Panc1 (cell line): ENCODE data around the gene ADAMTSL3.

Experiments
- CTCF ChIP-seq: fragments of 450-650 bp; IDR thresholded peaks from 2 replicates; pipeline ENCODE4 v1.5.1; 2017; ENCODE audit warnings: mild to moderate bottlenecking
- SIN3A ChIP-seq: IDR thresholded peaks from 2 replicates; pipeline ENCODE4 v1.6.1; 2012; ENCODE audit warnings: low read depth, mild to moderate bottlenecking, low read length, moderate library complexity, borderline replicate concordance; ENCODE audit not compliant: insufficient read depth
- TCF7L2 ChIP-seq: IDR thresholded peaks from 2 replicates; pipeline ENCODE4 v1.6.1; 2011; ENCODE audit warnings: mild to moderate bottlenecking, low read depth, low read length, inconsistent platforms

- no peak for TF ChIP-seq CTCF
- TF ChIP-seq SIN3A = no peak
- TF ChIP-seq TCF7L2 = no peak
Observed at GRCh38 chr15:83688201-83688600, 34.3 kb downstream of the ADAMTSL3 start.
